Ishikawa (cell line): ENCODE results near the gene TPO.

Experiments
- EP300 ChIP-seq: IDR thresholded peaks from 2 replicates; pipeline ENCODE4 v1.6.1; 2012; ENCODE audit warnings: borderline replicate concordance
- MAX ChIP-seq: IDR thresholded peaks from 2 replicates; pipeline ENCODE4 v1.6.1; 2012
- TAF1 ChIP-seq: IDR thresholded peaks from 2 replicates; pipeline ENCODE4 v1.6.1; 2012; ENCODE audit warnings: low read depth, mild to moderate bottlenecking
- YY1 ChIP-seq: IDR thresholded peaks from 2 replicates; pipeline ENCODE4 v1.6.1; 2012; ENCODE audit warnings: low read depth
- TF ChIP-seq, protein P1 (sequence below): IDR thresholded peaks from 2 replicates; pipeline ENCODE4 v1.6.1; 2012; ENCODE audit warnings: low read depth, mild to moderate bottlenecking

- TF ChIP-seq EP300: no peak
- TF ChIP-seq, protein P1, sequence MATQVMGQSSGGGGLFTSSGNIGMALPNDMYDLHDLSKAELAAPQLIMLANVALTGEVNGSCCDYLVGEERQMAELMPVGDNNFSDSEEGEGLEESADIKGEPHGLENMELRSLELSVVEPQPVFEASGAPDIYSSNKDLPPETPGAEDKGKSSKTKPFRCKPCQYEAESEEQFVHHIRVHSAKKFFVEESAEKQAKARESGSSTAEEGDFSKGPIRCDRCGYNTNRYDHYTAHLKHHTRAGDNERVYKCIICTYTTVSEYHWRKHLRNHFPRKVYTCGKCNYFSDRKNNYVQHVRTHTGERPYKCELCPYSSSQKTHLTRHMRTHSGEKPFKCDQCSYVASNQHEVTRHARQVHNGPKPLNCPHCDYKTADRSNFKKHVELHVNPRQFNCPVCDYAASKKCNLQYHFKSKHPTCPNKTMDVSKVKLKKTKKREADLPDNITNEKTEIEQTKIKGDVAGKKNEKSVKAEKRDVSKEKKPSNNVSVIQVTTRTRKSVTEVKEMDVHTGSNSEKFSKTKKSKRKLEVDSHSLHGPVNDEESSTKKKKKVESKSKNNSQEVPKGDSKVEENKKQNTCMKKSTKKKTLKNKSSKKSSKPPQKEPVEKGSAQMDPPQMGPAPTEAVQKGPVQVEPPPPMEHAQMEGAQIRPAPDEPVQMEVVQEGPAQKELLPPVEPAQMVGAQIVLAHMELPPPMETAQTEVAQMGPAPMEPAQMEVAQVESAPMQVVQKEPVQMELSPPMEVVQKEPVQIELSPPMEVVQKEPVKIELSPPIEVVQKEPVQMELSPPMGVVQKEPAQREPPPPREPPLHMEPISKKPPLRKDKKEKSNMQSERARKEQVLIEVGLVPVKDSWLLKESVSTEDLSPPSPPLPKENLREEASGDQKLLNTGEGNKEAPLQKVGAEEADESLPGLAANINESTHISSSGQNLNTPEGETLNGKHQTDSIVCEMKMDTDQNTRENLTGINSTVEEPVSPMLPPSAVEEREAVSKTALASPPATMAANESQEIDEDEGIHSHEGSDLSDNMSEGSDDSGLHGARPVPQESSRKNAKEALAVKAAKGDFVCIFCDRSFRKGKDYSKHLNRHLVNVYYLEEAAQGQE: no peak
- no peak for TF ChIP-seq MAX
- TF ChIP-seq TAF1: no peak
- TF ChIP-seq YY1: no peak
Measured at GRCh38 chr2:1582891-1583341, 169.7 kb downstream of the TPO start.
